Measurements from ENCODE around the gene ADARB2.

- no peak for TF ChIP-seq CTCF (conservative IDR thresholded peaks at IDR 0.05 in 1 of 2, IDR thresholded peaks at IDR 0.05 in 1 of 2; ENCODE audit: low read depth in 1 of 2, low read length in 2 of 2)
- TF ChIP-seq EZH2 (IDR thresholded peaks at IDR 0.05; ENCODE audit: low read length, missing control alignments) = no peak
These were observed 504.3 kb downstream of the ADARB2 start for GRCh38 chr10:1233031-1233430.
